HG03025 (cell line): Measurements from ENCODE around the gene ERMARD.

Experiments
- ATAC-seq: cut with Tn5 transposase; IDR thresholded peaks from one replicate; pipeline ENCODE4 v1.9.1; 2021; ENCODE audit warnings: mild to moderate bottlenecking, moderate library complexity; ENCODE audit not compliant: unreplicated experiment, low FRiP score

ERMARD gene

DNA sequence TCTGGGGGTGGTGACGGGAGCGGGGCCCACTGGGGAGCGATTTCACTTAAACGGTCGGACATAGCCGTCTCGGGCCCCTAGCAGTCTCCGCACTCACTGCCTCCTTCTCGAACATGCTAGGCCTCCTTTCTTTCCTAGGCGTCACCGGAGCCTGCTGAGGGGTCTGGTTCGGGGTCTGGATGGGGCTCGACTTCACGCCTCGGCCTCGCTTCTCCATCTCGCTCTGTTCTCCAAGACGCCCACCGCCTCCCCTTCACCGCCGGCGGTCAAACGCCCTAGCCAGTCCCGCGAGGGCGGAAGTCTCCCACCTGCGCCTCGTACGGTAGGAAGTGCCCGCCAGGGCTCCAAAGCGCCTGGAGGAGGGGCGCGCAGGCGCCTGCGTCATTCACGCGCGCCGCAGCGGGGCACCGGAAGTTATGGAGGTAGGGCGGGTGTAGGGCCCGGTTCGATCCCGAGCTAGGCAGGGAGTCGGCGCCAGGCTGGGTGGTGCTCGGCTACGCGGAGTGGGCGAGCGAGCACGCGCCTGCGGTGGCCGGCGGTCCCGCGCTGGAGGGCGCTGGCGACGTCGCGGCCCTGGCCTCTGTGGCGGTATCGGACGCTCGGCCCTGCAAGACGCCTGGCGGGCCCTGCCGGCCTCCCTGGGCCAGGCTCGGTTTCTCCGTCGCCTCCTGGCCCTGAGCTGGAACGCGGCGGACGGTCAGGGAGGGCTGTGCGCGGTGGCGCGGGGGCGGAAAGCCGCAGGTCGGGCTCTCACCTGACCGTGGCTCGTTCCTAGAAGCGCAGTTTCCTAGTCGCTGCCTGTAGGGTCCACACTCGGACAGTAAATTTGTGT, at the start of gene ERMARD, which contains the start of gene DYNLT2:
ERMARD (plus strand) TSS at position 381 of the 832 bp plus-strand sequence; CDS start at position 417, 36 bp downstream.
DYNLT2 (minus strand) TSS at position 331 of the 832 bp plus-strand sequence; CDS start at position 217, 114 bp downstream.
- ATAC-seq, result peak; percentile 91

DNA sequence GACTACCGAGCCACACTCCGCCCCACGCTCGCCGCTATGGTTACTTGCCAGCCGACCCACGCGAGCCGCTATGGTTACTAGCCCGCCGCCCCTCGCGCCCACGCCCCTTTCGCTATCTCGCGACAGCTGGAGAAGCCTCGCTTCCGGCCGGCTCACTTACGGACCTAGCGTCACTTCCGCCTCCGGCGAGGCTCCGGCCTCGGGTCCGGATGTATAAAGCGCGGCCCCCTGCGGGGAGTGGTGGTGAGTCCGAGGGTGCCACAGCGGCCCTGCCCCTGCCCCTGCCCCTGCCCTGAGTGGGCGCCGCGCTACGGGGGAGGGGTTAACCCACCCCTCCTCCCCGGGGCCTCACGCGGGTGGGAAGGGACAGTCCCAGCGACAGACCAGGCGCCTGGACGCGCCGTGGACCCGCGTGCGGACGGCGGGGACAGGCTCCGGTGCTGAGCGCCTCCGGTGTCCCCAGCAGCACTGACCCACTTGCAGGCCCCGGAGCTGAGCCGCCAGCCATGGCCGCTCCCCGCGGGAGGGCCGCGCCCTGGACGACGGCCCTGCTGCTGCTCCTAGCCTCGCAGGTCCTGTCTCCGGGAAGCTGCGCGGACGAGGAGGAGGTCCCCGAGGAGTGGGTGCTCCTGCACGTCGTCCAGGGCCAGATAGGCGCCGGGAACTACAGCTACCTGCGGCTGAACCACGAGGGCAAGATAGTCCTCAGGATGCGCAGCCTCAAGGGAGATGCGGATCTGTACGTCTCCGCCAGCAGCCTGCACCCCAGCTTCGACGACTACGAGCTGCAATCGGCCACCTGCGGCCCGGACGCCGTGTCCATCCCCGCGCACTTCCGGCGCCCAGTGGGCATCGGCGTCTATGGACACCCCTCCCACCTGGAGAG, 49.2 kb upstream of the ERMARD start, which contains the start of the genes C6orf120 and WDR27:
C6orf120 (plus strand) TSS at position 173 of the 886 bp plus-strand sequence; CDS start at position 507, 334 bp downstream.
WDR27 (minus strand) TSS at position 76 of the 886 bp plus-strand sequence. CDS start 13,024 bp downstream, outside the sequence.
- ATAC-seq, result peak; percentile 97

GRCh38 chr6:169702840-169703246, 48.6 kb upstream of the ERMARD start:
- ATAC-seq, result peak; percentile 16

- ATAC-seq, result no peak
Measured at GRCh38 chr6:169707772-169708171, 43.6 kb upstream of the ERMARD start.

GRCh38 chr6:169709293-169709692, 42.1 kb upstream of the ERMARD start:
- no peak for ATAC-seq

GRCh38 chr6:169710009-169710408, 41.4 kb upstream of the ERMARD start:
- ATAC-seq, result no peak

GRCh38 chr6:169714178-169714577, 37.2 kb upstream of the ERMARD start:
- no peak for ATAC-seq

DNA sequence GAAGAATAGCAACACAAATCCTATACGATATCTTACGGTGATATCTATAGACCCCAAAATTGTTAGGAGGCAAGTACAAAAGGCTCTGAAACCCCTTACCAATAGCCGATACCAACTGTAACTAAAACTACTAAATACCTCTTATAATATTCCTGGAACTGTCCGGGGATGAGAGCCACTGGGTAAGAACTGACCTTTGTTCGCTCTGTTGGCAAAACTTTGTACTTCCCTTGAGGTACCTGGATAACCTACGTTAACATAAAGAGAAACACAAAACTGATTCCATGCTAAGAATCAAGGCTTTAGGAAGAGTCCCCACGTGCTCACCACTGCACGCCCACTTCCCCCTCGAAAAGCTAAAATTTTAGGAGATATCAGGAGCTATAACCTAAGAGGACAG, 36.8 kb upstream of the ERMARD start:
- ATAC-seq, result no peak

DNA sequence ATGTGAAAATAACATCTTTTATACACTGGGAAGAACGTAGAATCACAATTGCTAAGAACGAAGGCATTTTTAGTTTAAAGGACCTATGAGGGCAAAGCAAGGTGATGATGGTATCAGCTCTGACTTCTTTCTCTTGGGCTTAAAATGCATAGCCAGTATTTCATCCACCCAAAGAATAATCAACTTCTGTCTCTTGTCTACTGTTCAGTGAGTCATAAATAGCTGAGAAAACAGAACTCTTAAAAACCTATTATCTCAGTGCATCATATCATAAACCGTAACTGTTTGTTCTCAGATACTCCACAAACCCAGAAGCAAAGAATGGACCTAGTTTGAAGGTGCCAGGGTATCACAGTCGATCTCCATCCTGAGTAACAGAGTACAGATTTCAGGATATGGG, 32.3 kb upstream of the ERMARD start:
- no peak for ATAC-seq

GRCh38 chr6:169720207-169720855, 31.1 kb upstream of the ERMARD start:
- ATAC-seq, result no peak

- peak; percentile 19 for ATAC-seq
Measured at GRCh38 chr6:169722362-169723199, 28.8 kb upstream of the ERMARD start.

- ATAC-seq, result peak; percentile 35
Measured at GRCh38 chr6:169723200-169723909, 28.1 kb upstream of the ERMARD start.

DNA sequence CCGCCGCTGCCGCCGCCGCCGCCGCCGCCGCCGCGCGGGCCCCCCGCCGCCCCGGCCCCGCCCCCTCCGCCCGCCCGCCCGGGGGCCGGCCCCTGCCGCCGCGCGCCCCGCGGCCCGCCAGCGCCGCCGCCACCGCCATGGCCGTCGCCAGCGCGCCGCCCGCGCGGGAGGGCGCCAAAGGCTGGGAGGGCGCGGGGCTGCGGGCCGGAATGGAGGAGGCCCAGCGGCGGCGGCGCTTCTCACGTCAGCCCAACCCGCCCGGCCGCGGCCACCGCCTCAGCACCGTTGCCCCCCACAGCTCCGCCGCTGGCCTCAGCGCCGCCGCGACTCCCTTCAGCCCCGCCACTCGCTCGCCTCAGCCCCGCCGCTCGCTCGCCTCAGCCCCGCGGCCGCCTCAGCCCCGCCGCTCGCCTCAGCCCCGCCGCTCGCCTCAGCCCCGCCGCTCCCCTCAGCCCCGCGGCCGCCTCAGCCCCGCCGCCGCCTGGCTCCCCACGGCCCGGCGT, 27.4 kb upstream of the ERMARD start:
- ATAC-seq, result peak; percentile 56

GRCh38 chr6:169724494-169725124, 26.8 kb upstream of the ERMARD start, which contains the start of gene PHF10:
Gene PHF10 (minus strand): TSS chr6:169724500. CDS start chr6:169723931, 569 bp downstream.
- ATAC-seq, result peak; percentile 46

DNA sequence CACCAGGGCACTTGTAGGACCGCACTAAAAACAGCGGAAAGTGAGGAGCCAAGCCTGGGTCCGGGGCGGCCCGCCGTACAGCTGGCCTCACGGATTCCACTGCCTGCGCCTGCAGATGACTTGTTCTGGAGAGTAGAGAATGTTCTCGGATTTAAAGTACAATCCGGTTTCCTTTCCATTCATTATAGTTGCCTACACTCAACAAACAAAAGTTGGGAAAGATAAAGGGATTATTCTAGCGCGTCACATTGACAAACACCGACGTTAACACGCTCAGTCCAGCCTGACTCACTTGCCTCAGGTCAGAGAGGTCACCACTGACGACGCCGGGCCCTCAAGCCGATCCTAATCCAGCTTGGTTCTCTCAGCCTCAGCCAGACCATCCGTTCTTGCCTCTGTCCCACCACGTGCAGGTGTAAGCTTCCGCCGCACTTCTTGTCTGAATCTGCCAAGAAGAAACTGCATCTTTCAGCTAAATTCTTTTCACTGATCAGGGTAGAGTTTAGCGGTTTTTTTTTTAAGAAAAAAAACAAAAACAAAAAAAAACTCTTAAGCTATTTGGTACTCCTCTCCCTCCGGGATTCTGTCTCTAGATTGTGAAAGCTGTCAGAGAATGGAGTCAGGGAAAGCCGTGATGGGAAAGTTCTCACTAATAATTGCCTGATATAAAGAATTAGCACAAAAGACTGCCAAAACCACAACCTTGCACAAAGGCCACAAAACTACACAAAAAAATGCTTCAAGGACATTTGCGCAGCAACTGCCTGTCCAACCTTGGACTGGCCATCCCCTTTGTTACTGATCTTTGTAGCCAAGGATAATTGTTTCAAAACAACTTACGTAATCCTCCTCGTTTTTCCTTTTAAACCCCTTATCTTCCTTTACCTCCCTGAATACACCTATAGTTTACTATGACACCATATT, 26.0 kb upstream of the ERMARD start:
- no peak for ATAC-seq

- no peak for ATAC-seq
Measured at GRCh38 chr6:169726049-169726400, 25.4 kb upstream of the ERMARD start.

DNA sequence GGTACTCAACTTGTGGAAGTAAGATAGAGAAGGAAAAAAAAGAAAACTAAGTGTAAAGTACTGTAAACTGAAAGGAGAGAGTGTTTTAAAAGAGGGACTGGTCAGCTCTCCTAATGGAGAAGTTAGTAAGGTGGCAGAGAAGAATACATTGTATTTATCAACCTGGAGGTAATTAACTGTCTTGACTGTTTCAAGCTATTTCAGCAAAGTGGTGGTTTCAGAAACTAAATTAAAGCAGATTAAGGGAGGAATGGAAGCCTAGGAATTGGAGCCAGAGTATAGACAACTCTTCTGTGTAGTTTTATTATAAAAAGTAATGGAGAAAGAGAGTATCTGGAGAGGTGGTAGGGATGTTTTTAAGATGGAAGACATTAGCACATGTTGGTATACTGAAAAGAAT, 24.5 kb upstream of the ERMARD start:
- ATAC-seq, result no peak
